HUES48 (cell line): Measurements from ENCODE around the gene CYGB.

Source experiments
- H3K27ac ChIP-seq: one replicate; pipeline ENCODE4 v1.7.0; 2013; ENCODE audit warnings: low read depth, low read length, inconsistent platforms
- H3K27me3 ChIP-seq: 2 replicates; pipeline ENCODE4 v1.6.1; 2013; ENCODE audit warnings: mild to moderate bottlenecking, low read length; ENCODE audit not compliant: control insufficient read depth, insufficient read depth
- H3K36me3 ChIP-seq: 2 replicates; pipeline ENCODE4 v1.6.1; 2013; ENCODE audit warnings: low read length; ENCODE audit not compliant: control insufficient read depth, insufficient read depth
- H3K4me1 ChIP-seq: 2 replicates; pipeline ENCODE4 v1.6.1; 2013; ENCODE audit warnings: mild to moderate bottlenecking, low read length; ENCODE audit not compliant: control insufficient read depth, insufficient read depth
- H3K4me3 ChIP-seq: 2 replicates; pipeline ENCODE4 v1.5.1; 2013; ENCODE audit warnings: mild to moderate bottlenecking, low read depth, low read length
- H3K9ac ChIP-seq: 2 replicates; pipeline ENCODE4 v1.6.1; 2013; ENCODE audit warnings: mild to moderate bottlenecking, low read depth, low read length, moderate library complexity
- H3K9me3 ChIP-seq: 2 replicates; pipeline ENCODE4 v1.6.1; 2013; ENCODE audit warnings: low read length; ENCODE audit not compliant: control insufficient read depth, insufficient read depth

Gene CYGB

DNA sequence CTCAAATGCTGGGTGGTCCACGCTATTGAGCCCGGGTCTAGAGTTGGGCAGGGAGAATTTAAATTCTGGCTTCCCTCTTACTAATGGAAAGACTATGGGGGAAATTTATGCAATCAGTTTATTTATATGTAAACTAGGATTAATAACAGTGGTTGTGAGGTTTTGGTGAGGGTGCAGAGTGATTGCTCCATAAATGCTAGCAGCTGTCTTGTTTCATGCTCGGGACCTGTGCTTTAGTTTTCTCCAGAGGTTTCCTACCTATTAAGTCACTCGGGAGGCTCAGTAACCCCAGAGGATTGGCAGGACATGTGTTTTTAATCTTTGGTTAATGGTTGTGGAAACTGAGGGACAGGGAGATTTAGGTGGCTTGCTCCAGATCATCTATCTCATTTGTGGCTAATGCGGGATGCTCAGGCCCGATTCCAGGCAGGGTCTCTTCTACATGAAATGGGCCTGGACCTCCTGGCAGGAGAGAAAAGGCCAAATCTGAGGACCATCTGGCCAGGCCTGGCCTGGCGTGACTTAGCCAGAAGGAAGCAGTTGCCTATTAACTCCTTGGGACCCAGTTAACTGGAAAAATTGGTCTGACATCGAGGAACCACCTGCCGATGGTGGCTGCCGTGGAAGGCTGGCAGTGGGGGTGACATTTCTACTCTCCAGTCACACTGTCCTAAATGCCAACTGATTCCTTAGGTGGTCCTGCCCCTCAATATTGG, 4.4 kb upstream of the CYGB start:
- H3K4me1 ChIP-seq = peaks cover 43% of the 10 kb centered on the region
- H3K27me3 ChIP-seq = peaks cover 30% of the 10 kb centered on the region
- no peak overlapping the region for H3K9ac ChIP-seq
- no peak overlapping the region for H3K27ac ChIP-seq
- H3K36me3 ChIP-seq = no peaks in the 10 kb centered on the region
- H3K9me3 ChIP-seq = no peaks in the 10 kb centered on the region
- H3K4me3 ChIP-seq = no peak overlapping the region

DNA sequence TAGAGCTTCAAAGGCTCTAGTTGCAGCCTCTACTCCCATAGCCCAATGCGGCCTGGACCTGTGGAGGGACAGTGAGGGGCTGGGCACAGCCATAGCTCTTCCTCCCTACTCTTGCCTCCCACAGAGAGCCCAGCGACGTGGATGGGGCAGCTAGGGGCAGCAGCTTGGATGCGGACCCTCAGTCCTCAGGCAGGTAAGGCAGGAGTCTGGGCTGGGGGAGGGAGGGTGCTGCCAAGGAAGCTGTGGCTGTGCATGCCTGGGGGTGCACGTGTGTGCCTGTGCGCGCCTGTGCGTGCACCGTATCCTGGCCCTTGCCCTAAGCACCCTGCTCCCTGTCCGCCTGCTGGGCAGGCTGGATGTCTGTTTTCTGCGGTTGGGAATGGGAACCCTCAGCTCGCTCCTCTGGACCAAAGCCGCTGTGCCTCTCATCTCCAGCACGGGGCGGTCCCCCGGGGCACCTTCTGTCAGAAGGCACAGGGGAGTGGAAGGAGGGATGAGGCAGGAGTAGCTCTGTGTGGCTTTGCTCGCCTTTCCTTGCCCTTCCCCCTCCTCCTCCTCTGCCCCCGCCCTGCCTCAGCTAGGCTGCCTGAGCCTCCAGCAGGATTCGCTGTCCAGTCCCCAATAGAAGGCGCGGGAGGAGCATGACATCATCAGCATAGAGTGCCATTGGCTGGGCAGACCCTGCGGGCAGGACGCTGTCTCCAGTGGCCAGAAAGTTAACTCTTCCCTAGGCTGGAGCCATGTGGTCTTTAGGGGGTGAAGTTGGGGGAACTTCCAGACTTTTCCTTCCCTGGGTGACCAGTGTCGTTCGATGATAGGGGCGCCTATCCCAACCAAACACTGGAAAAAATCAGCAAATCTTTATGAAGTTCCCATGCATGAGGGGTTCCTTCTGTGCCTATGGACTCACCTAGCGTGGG, 3.1 kb upstream of the CYGB start:
- no peaks in the 10 kb centered on the region for H3K9me3 ChIP-seq
- peak overlapping the region; percentile 52 for H3K4me3 ChIP-seq
- no peak overlapping the region for H3K27ac ChIP-seq
- H3K4me1 ChIP-seq = peaks cover 31% of the 10 kb centered on the region
- H3K9ac ChIP-seq = peak overlapping the region; percentile 27; the same call in 1 of the 2 replicates
- H3K36me3 ChIP-seq = no peaks in the 10 kb centered on the region
- H3K27me3 ChIP-seq = peaks cover 43% of the 10 kb centered on the region

DNA sequence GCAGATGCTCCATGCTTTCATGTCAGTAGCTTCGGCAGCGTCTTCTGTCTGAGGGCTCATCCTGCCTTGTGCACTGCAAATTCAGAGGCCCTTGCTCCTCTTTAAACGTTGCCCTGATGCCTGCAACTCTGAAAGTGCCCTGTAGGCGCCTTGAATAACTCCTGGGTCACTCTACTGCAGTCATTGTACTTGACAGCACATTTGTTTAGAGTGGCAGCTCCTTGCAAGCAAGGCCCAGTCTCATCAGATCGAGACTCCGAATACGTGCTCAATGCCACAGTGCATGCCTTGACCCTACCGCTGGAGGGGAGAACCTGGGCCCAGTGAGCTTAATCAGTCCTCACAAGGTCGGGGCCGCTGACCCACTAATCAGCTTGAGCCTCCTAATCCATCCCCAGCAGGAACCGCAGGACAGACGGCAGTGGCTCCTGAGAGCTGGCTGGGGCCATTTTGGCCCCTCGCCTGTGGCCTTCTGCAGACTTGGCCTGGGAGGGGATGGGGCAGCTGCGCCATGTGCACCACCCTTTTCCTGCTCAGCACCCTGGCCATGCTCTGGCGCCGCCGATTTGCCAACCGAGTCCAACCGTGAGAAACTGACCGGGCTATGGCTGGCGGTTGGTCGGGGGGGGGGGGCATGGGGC, 2.2 kb upstream of the CYGB start, which contains the start of gene PRCD:
Gene PRCD, plus strand, starts transcription at position 414 of the 641 bp plus-strand sequence. Its CDS starts 98 bp downstream, at position 512.
- Histone ChIP-seq H3K4me1 (peaks cover 31% of the 10 kb centered on the region), H3K9ac (no peak within 1 kb of the TSS), H3K36me3 (no peaks in the 10 kb centered on the region), H3K27ac (no peak within 1 kb of the TSS), H3K9me3 (no peaks in the 10 kb centered on the region), H3K4me3 (peak within 1 kb of the TSS; percentile 52), H3K27me3 (peaks cover 49% of the 10 kb centered on the region)

DNA sequence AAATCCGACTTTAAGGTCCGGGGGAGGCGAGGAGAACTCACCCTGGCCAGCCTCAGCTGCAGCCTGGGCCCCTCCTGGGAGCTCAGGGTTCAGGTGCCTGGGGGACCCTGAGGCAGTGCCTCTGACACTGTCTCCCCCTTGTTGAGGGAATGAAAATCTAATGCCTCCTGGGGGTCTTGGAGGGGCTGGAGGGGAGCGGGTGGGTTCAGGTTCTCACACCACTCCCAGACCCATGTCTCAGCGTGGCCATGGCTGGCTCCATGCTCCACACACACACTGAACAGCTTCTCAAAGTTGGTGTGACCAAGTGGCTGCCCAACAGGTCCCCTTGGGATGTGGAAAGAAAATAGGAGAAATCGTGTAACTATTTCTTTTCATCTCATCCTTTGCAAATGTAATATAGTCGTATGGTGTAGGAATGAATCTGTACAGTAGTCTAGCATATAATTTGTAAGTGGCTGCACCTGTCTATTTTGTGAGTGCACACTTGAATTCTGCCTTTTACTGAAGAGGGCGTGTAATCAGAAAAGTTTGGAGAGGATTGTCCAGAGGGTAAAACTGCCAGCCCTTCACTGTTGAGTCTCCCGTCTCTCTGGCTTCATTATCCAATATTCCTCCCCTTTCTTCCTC, 1.5 kb upstream of the CYGB start:
- H3K9ac ChIP-seq = no peak overlapping the region
- peaks cover 49% of the 10 kb centered on the region for H3K27me3 ChIP-seq
- no peaks in the 10 kb centered on the region for H3K9me3 ChIP-seq
- H3K36me3 ChIP-seq = no peaks in the 10 kb centered on the region
- H3K4me3 ChIP-seq = no peak overlapping the region
- no peak overlapping the region for H3K27ac ChIP-seq
- H3K4me1 ChIP-seq = peaks cover 24% of the 10 kb centered on the region

DNA sequence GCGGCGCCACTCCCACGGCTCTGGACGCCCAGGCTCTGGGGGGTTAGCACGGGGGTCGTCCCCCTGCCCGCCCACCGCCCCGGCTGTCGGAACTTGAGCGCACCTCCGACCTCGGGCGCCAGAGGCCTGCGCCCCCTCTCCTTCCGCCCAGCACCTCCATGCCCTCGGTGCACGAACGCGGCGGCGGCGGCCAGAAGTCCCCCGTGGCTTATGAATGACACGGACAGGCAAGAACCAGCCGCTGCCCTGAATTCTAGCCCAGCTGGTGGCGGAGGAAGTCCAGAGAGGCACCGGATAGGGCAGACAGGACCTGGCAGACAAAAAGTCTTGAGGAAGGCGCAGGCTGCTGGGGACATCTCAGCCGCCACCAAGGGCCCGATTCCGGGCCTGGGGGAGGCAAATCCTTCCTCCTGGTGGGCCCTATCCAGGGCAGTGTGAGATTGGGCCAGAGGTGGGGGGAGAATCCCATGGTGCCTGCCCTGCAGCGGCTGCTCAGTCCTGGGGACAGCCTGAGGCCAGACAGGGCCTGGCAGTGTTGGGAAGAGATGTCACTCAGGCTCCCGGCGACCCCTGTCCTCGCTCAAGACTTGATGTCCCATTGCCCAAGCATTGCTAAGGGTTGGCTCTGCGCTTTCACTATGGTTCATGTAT, 897 bp upstream of the CYGB start:
- Histone ChIP-seq H3K9ac (no peak overlapping the region), H3K4me3 (peak overlapping the region; percentile 61), H3K27ac (no peak overlapping the region)

DNA sequence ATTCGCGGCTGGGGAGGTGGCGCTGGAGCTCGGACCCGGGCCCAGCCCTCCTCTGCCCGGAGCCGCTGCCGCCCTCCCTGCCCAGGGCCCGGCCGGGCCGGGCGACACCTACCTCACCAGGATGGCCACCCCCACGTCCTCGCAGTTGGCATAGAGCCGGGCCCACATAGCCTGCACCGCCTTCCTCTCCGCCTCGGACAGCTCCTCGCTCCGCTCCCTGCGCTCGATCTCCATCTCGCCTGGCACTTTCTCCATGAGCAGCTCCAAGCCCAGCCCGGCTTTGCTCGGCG, 276 bp downstream of the CYGB start:
- no peak overlapping the region for H3K27ac ChIP-seq
- H3K9ac ChIP-seq = no peak overlapping the region
- peaks cover 47% of the 10 kb centered on the region for H3K27me3 ChIP-seq
- H3K36me3 ChIP-seq = no peaks in the 10 kb centered on the region
- H3K4me3 ChIP-seq = peak overlapping the region; percentile 61
- H3K4me1 ChIP-seq = peaks cover 19% of the 10 kb centered on the region
- H3K9me3 ChIP-seq = no peaks in the 10 kb centered on the region

More for the DNA sequence above, 897 bp upstream of the CYGB start:
- H3K36me3 ChIP-seq = no peaks in the 10 kb centered on the region
- H3K9me3 ChIP-seq = no peaks in the 10 kb centered on the region
- H3K27me3 ChIP-seq = peaks cover 47% of the 10 kb centered on the region
- H3K4me1 ChIP-seq = peaks cover 19% of the 10 kb centered on the region

DNA sequence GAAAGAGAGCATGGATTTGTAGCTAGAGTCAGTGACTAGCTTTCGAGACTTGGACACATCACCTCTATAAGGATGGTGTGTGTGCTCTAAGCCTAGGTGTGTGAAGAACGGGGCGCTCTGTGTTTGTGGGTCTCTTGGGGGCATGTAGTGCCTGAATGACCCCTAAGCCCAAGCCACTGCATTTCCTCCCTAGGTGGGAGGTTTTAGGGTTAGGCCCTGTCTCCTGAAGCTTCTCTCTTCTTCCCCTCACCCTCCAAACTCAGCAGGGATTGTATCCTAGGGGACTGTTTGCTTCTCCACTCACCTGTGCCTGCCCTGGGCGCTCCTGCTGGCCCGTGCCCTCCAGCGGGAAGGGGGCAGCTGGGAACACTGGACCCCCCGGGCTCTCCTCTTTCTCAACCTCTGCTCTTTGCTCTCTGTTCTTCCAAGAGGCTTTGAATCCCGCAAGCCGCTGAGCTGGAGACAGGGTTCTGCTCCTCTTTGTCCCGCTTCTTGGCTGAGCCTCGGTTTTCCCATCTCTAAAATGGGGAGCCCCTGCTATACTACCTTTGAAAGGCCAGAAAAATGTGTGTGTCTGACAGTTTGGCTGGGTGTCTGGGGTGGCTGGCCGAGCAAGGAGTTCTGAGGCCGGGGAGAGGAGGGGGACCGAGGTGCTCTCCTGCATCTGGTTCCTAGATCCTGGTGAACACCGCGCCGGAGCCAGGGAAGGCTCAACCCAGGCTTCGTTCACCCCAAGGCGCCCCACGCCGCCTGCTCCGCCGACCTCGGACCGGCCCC, 810 bp downstream of the CYGB start:
- H3K27me3 ChIP-seq = peaks cover 47% of the 10 kb centered on the region
- H3K36me3 ChIP-seq = no peaks in the 10 kb centered on the region
- H3K9ac ChIP-seq = no peak overlapping the region
- peaks cover 17% of the 10 kb centered on the region for H3K4me1 ChIP-seq
- H3K4me3 ChIP-seq = peak overlapping the region; percentile 61
- no peak overlapping the region for H3K27ac ChIP-seq
- no peaks in the 10 kb centered on the region for H3K9me3 ChIP-seq

DNA sequence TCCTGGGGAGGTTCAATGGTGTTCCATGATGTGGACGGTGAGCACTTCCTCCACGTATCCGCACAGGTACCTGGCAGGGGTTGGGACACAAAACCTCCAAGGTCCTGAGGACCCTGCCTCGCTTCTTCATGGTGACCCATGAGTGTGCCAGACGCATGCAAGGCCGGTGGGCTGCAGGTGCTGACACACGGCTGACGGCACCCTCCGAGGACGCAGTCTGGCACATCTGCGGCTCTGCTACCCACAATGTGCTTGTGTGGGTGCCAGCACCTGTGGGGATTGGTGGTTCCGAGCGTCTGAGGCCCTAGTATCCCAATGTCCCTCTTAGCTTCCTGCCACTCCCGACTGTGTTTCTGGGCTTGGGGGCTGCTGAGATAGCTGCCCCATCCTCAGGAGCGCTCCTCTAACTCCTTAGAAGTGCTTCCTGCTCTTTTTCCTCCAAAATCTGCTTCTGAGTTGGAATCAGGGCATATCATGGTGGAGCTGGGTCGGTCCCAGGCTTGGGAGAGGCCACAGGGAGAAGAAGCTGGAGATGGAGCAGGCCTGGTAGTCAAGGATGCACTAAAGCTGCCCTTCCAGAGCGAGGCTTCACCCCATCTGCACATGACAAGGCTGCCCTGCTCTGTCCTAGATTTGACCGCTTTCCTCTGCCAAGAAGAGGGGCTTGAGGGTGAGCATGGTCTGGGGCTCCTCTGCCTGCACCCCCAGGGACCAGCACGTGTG, 1.6 kb downstream of the CYGB start:
- H3K9ac ChIP-seq = no peak overlapping the region
- H3K27ac ChIP-seq = no peak overlapping the region
- peaks cover 9% of the 10 kb centered on the region for H3K4me1 ChIP-seq
- no peaks in the 10 kb centered on the region for H3K36me3 ChIP-seq
- H3K27me3 ChIP-seq = peaks cover 47% of the 10 kb centered on the region
- no peak overlapping the region for H3K4me3 ChIP-seq
- H3K9me3 ChIP-seq = no peaks in the 10 kb centered on the region

DNA sequence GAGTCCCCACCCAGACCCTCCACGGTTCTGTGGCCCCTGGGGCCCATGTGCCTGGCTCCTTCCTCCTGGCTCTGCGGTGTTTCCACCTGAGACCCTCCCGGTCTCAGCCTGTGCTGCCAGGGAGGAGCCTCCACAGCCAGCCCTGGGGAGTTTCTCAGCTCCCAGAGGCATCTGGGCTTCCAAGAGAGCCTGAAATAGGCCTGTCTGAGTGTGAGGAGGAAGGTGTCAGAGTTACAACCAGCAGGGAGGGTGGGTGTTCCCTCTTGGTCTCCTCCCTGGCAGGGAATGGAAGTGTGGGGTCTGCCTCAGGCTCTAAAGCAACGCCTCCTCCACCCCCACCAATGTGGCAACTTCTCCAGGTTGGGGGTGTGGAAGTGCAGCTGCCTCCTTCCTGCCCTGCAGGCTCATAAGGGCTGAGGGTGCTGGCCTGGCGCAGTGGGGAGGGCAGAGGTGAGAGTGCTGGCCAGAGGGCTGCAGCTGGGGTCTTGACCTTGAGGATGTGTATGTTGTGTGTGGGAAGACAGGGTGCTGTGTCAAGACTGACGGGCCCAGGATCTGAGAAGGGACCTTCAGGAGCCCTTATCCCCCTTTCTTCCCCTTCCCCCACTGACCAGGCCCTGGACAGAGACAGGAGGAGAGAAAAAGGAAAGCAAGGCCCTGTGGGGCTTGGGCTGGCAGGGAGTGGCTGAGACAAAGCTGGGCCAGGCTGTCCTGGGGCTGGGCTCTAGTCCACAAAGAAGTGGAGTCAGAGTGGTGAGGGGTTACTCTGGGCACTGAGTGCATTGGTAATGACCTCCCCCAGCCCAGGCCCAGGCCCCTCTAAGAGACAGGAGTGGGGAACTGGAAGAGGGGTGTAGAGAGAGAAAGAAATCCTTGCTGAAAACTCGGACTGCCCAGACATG, 2.4 kb downstream of the CYGB start:
- H3K9ac ChIP-seq = no peak overlapping the region
- peaks cover 6% of the 10 kb centered on the region for H3K4me1 ChIP-seq
- no peak overlapping the region for H3K4me3 ChIP-seq
- no peaks in the 10 kb centered on the region for H3K36me3 ChIP-seq
- H3K27me3 ChIP-seq = peaks cover 47% of the 10 kb centered on the region
- H3K9me3 ChIP-seq = no peaks in the 10 kb centered on the region
- no peak overlapping the region for H3K27ac ChIP-seq
